GM12873 (cell line): Measurements from ENCODE around the gene C5.

Experiments used
- TF ChIP-seq, protein P1 (sequence below): IDR thresholded peaks from 2 replicates; pipeline ENCODE4 v1.5.1; 2012; ENCODE audit warnings: low read depth, mild to moderate bottlenecking, moderate library complexity, low read length, control low read depth; ENCODE audit not compliant: insufficient read depth; ENCODE audit errors: missing control alignments

Gene C5

DNA sequence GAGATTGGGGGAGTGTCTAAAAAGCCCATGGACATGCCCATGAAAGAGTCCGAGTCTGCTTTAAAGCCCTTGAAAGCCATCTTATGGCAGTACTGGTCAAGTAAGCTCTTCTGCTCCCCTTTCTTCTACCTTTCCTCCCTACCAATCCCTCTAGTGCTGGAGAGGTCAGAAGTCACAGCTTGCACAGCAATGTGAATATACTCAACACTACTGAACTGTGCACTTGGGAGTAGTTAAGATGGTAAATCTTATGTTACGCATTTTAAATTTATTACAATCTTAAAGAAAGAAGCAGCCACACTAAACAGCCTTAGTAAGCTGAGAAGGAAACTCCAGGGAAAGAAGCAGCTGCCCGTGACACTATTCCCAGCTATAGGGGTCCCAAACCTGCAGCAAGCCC is 111.2 kb downstream of the C5 start:
- TF ChIP-seq, protein P1, sequence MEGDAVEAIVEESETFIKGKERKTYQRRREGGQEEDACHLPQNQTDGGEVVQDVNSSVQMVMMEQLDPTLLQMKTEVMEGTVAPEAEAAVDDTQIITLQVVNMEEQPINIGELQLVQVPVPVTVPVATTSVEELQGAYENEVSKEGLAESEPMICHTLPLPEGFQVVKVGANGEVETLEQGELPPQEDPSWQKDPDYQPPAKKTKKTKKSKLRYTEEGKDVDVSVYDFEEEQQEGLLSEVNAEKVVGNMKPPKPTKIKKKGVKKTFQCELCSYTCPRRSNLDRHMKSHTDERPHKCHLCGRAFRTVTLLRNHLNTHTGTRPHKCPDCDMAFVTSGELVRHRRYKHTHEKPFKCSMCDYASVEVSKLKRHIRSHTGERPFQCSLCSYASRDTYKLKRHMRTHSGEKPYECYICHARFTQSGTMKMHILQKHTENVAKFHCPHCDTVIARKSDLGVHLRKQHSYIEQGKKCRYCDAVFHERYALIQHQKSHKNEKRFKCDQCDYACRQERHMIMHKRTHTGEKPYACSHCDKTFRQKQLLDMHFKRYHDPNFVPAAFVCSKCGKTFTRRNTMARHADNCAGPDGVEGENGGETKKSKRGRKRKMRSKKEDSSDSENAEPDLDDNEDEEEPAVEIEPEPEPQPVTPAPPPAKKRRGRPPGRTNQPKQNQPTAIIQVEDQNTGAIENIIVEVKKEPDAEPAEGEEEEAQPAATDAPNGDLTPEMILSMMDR = no peak

DNA sequence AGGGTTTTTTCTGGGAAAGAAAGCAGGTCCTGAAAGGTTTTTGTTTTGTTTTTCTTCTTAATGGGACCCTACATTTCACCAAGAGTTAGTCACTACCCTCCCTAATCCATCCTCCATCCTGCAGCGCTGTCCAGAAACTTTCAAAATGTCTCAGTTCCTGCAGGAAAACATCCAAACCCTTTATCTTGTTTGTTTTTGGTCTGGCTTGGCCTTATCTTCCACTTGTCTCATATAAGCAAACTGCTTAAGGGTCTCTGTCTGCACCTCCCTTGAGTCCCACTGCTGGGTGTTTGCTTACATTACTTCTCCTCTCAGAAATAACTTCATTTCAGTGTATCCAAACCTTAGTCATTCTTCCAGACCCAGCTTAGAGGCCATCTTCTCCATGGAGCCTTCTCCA is 112.5 kb downstream of the C5 start:
- TF ChIP-seq, protein P1 = no peak

DNA sequence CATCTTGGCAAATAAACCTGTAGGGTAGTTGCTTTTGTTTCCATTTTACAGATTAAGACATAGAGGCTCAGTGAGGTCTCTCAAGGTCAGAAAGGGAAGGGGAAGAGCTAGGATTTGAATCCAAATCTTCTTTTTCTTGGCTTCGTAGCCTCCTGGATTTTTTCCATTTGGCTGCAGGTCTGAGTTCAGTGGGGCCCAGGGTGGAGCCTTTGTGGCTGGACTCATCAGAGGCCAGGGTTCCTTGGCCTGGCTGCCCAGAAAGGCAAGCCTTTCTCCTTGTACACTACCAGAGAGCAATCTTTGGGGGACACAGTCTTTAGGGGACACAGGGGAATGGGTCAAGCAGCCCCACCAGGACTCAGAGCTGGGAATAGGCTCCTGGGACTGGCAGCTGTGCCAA is 112.9 kb downstream of the C5 start:
- TF ChIP-seq, protein P1 = no peak

DNA sequence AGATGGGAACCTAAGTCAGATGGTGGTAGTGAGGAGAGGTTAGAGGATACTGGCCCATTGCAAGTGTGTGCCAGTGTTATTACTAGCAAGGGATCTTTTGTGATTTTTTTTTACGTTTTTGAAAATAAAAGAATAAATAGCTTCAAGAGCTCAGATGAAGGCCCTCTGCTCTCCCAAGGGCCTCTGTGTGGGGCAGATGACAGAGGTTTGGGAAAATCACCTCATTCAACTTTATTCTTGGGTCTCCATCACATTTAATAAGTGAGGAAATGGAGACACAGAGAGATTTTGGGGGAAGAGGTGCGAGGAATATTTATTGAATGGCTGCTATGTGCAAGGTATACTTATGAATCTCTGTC is 113.3 kb downstream of the C5 start:
- TF ChIP-seq, protein P1 = no peak

DNA sequence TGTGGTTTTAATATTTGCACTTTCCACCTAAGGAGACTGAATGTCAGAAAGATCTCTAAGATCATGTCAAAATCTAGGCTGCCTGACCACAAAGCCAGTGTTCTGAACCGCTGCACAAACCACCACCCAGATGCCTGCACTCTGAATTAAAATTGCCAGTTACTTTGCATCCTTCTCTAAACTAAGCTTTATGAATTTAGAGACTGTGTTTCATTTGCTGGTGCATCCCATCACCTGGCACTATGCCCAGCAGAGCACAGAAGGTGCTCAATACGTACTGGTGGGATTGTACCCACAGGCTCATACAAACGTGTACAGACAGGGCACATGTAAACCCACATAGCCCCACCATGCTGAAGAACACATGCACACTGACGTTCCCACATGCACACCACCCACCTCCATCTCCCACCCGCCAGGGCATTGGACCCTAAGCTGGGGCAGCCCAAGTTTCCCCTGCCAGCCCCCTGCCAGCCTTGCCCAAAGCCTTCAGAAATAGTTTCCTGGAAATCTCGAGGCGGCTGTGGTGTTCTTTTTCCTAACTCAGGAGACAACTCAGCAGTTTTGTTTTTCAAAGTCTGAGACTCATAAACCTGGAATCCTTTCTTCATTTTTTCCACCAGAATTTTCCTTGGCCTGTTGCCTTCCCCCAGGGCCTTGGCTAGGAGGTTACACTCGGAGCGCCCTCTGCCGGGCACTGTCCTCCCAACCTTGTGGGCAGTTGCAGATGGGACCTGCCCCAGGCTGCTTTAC is 113.9 kb downstream of the C5 start:
- TF ChIP-seq, protein P1 = peak; percentile 89

DNA sequence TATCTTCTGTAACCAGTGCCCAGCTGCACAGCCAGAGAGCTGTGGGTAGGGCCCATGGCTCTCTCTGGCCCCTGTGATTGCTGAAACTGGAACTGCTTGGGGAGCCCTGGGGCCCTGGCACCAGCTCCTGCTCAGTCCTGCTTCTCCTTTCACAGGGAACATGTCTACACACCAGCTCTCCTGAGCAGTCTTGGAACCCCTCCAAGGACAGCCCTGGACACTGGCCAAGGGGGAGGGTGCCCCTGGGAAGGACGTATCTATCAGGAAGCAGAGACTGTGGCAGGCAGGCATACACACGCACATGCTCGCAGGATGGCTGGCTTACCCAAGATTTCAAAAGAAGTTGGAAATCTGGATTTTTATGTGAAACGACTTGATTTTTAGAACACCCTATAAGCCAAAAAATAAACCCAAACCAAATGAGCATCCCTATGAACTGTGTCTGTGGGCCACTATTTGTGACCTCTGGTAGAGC is 114.7 kb downstream of the C5 start:
- TF ChIP-seq, protein P1 = no peak

DNA sequence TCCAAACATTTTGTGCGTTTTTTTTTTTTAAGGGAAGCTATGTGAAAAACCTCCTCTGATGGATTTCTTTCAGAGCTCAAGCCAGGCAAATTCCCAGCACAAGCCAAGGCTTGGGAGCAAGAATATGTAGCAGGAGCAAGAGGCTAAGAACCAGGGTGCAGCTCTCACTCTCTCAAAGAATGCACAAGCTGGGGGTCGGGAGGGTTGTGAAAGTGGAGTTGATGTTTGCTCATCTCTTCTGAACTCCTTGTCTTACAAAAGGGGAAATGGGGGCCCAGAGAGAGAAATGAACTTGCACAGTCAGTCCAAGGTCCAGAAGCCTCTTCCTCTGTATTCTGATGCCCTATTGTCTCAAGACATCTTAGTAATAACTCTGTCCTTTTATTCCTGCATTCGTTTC is 115.8 kb downstream of the C5 start:
- TF ChIP-seq, protein P1 = no peak
